ENCODE results near the gene KIF26B.
A peak's percentile ranks its signal among the peaks of the same experiment; 100 is the strongest.

KIF26B gene

DNA sequence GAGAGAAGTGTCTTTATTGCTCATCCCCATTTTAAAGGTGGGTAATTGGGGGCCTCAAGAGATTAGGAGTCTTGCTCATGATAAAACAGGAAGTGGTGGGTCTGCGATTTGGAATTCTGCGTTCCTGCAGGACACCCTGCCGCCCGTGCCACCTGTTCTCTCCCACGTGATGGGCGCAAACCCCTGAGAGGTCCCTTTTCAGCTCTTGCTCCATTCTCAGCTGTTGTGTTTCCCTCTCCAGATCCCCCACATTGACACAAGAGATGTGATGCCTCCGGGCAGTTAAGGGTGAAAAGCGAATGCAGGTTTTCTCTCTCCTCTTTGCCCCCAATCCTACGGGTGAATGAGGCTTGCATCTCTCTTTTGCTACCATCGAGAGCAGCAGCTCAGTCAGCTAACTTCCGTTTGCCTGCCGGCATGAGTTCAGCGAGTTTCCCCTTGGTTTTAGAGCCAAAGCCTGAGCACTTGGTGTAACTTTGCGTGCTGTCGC is 57.5 kb downstream of the KIF26B start:
- Histone ChIP-seq H3K23ac (ENCODE audit: low read length) (no peak overlapping the region), H2BK120ac (ENCODE audit: low read depth, low read length) (no peak overlapping the region), H3K79me2 (ENCODE audit: control insufficient read depth, insufficient read depth, low read length) (no peaks in the 10 kb centered on the region), H4K5ac (ENCODE audit: low read length) (no peak overlapping the region), H3K4ac (ENCODE audit: low read depth, low read length) (no peak overlapping the region), H3K56ac (ENCODE audit: low read length) (no peak overlapping the region), H3K4me1 (ENCODE audit: control insufficient read depth, low read depth, low read length) (peaks cover 2% of the 10 kb centered on the region), H3K18ac (ENCODE audit: low read length) (no peak overlapping the region), H3K4me2 (ENCODE audit: low read length) (no peak overlapping the region), H3K4me3 (ENCODE audit: low read length) (no peak overlapping the region), H3K27ac (ENCODE audit: low read depth, low read length) (no peak overlapping the region), H4K8ac (ENCODE audit: low read depth, low read length) (no peak overlapping the region), H2AK5ac (ENCODE audit: low read length) (no peak overlapping the region), H3K36me3 (ENCODE audit: control insufficient read depth, insufficient read depth, low read length) (no peaks in the 10 kb centered on the region), H3K27me3 (ENCODE audit: insufficient read depth, low read length, poor library complexity) (no peaks in the 10 kb centered on the region), H2BK5ac (ENCODE audit: low read length) (no peak overlapping the region), H2BK15ac (replicated peaks; ENCODE audit: low read depth) (no peak overlapping the region), H3K9ac (ENCODE audit: low read length) (no peak overlapping the region), H3K79me1 (ENCODE audit: low read length) (no peaks in the 10 kb centered on the region)
- WGBS (ENCODE audit: extremely low coverage, insufficient coverage, low lambda C conversion rate) = no CpG with 5 or more reads among the region's 15 CpGs
- no peak for DNase-seq

DNA sequence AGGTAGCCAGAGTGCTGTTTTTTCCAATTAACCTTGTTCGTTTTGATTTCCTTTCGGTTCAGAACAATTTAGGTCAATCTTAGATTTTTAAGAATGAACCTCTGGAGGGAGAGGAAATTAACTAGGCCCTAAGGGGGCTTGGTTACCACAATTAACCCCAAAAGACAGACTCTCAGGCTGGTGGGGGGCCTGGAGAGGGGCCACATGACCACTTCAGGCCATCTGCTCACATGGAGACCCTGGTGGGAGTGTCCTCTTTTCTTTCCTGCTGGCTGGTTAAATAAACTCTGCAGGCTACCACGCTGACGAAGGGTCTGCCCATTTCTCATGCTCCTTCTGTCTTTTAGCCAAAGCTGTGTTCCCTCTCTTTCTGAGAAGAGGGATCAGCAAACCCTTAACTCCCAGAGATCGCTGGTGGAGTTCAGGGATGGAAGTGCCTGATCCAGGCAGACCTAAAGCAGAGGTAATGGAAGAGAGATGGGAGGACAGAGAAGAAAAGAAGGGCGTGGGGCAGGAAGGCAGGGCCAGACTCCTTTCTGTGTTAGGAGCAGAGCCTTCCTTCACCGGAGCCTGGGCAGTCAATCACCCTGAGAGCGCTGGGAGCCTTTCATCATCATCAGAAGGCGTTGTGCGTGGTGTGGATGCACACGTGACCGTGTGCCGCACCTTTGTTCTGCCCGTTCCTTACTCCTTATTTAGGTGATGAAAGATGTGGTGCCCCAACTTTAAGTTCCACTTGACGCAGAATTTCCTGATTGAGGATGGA is 58.5 kb downstream of the KIF26B start:
- no peaks in the 10 kb centered on the region for H3K27me3 ChIP-seq (ENCODE audit: insufficient read depth, low read length, poor library complexity)
- H3K27ac ChIP-seq (ENCODE audit: low read depth, low read length) = no peak overlapping the region
- H4K8ac ChIP-seq (ENCODE audit: low read depth, low read length) = no peak overlapping the region
- H3K4me3 ChIP-seq (ENCODE audit: low read length) = no peak overlapping the region
- H3K36me3 ChIP-seq (ENCODE audit: control insufficient read depth, insufficient read depth, low read length) = no peaks in the 10 kb centered on the region
- H3K56ac ChIP-seq (ENCODE audit: low read length) = no peak overlapping the region
- H2BK5ac ChIP-seq (ENCODE audit: low read length) = no peak overlapping the region
- DNase-seq = no peak
- no peak overlapping the region for H2BK15ac ChIP-seq (replicated peaks; ENCODE audit: low read depth)
- H3K4me2 ChIP-seq (ENCODE audit: low read length) = no peak overlapping the region
- H3K23ac ChIP-seq (ENCODE audit: low read length) = no peak overlapping the region
- WGBS (ENCODE audit: extremely low coverage, insufficient coverage, low lambda C conversion rate) = no CpG with 5 or more reads among the region's 15 CpGs
- no peak overlapping the region for H3K18ac ChIP-seq (ENCODE audit: low read length)
- no peak overlapping the region for H4K5ac ChIP-seq (ENCODE audit: low read length)
- no peak overlapping the region for H3K9ac ChIP-seq (ENCODE audit: low read length)
- no peak overlapping the region for H2BK120ac ChIP-seq (ENCODE audit: low read depth, low read length)
- no peak overlapping the region for H3K4ac ChIP-seq (ENCODE audit: low read depth, low read length)
- H3K4me1 ChIP-seq (ENCODE audit: control insufficient read depth, low read depth, low read length) = peaks cover 2% of the 10 kb centered on the region
- H2AK5ac ChIP-seq (ENCODE audit: low read length) = no peak overlapping the region
- H3K79me2 ChIP-seq (ENCODE audit: control insufficient read depth, insufficient read depth, low read length) = no peaks in the 10 kb centered on the region
- no peaks in the 10 kb centered on the region for H3K79me1 ChIP-seq (ENCODE audit: low read length)

DNA sequence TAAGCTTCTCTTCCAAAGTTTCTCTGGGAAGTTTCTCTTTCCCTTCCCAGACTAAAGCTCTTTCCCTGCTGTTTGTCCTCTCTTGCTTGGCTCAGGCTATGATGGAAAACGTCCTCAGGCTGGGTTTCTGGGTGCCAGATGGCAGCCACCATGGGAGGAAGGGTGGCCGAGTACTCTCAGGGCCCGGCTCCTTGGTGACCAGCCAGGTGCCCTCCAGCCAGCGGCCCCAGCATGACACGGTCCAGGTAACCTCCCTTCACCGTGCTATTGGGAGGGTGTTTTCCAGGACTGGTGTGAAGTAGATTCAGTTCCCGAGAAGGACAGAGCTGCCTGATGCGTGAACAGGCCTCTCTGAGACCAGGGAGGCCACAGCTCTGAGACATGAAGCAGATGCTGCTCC is 60.3 kb downstream of the KIF26B start:
- no peak overlapping the region for H3K27ac ChIP-seq (ENCODE audit: low read depth, low read length)
- no peaks in the 10 kb centered on the region for H3K27me3 ChIP-seq (ENCODE audit: insufficient read depth, low read length, poor library complexity)
- no peaks in the 10 kb centered on the region for H3K79me1 ChIP-seq (ENCODE audit: low read length)
- no peak for DNase-seq
- no peak overlapping the region for H4K5ac ChIP-seq (ENCODE audit: low read length)
- H4K8ac ChIP-seq (ENCODE audit: low read depth, low read length) = no peak overlapping the region
- H2AK5ac ChIP-seq (ENCODE audit: low read length) = no peak overlapping the region
- no peak overlapping the region for H3K56ac ChIP-seq (ENCODE audit: low read length)
- no peak overlapping the region for H3K4me2 ChIP-seq (ENCODE audit: low read length)
- no peak overlapping the region for H3K4ac ChIP-seq (ENCODE audit: low read depth, low read length)
- H2BK5ac ChIP-seq (ENCODE audit: low read length) = no peak overlapping the region
- H3K4me1 ChIP-seq (ENCODE audit: control insufficient read depth, low read depth, low read length) = peaks cover 2% of the 10 kb centered on the region
- H3K9ac ChIP-seq (ENCODE audit: low read length) = no peak overlapping the region
- no peak overlapping the region for H2BK15ac ChIP-seq (replicated peaks; ENCODE audit: low read depth)
- H3K79me2 ChIP-seq (ENCODE audit: control insufficient read depth, insufficient read depth, low read length) = no peaks in the 10 kb centered on the region
- no peak overlapping the region for H3K4me3 ChIP-seq (ENCODE audit: low read length)
- no CpG with 5 or more reads among the region's 8 CpGs for WGBS (ENCODE audit: extremely low coverage, insufficient coverage, low lambda C conversion rate)
- H2BK120ac ChIP-seq (ENCODE audit: low read depth, low read length) = no peak overlapping the region
- H3K18ac ChIP-seq (ENCODE audit: low read length) = no peak overlapping the region
- no peaks in the 10 kb centered on the region for H3K36me3 ChIP-seq (ENCODE audit: control insufficient read depth, insufficient read depth, low read length)
- H3K23ac ChIP-seq (ENCODE audit: low read length) = no peak overlapping the region

DNA sequence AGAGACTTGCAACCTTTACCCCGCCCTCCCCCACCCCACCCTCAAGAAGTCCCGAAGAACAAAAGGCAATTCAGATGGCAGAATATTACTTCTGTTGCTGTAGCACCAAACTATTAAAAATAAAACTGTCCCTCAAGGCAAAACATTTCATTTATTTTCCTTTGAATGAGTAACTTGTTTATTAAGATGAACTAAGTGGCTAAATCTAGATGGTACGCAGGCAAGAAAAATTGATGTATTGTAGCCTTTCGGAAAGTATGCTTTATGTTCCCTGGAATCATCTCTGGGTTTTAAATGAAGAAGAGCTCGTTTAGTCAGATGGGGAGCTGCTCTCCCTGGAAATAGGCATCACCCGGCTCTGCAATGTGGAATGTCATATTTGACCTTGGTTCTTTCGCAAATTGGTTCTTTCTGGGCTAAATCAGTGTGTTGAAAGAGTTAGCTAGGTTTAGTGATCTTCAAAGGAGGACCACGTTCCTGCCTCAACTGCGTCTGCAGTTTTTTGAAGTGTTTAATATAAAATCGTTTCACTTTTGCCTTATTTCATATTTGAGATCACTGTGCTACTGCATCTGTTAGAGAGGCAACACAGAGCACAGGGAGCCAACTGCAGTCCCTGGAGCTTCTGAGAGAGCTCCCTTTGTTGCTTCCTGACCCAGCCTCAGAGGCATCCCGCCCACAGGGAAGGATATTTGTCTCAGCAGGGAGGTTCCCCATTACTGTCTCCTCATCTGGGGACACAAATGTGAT is 61.8 kb downstream of the KIF26B start:
- H3K23ac ChIP-seq (ENCODE audit: low read length) = no peak overlapping the region
- H3K27ac ChIP-seq (ENCODE audit: low read depth, low read length) = no peak overlapping the region
- H3K27me3 ChIP-seq (ENCODE audit: insufficient read depth, low read length, poor library complexity) = no peaks in the 10 kb centered on the region
- peaks cover 2% of the 10 kb centered on the region for H3K4me1 ChIP-seq (ENCODE audit: control insufficient read depth, low read depth, low read length)
- H3K18ac ChIP-seq (ENCODE audit: low read length) = no peak overlapping the region
- no peak overlapping the region for H4K5ac ChIP-seq (ENCODE audit: low read length)
- H3K4ac ChIP-seq (ENCODE audit: low read depth, low read length) = no peak overlapping the region
- H3K56ac ChIP-seq (ENCODE audit: low read length) = no peak overlapping the region
- H3K4me2 ChIP-seq (ENCODE audit: low read length) = no peak overlapping the region
- no peak overlapping the region for H3K9ac ChIP-seq (ENCODE audit: low read length)
- no CpG with 5 or more reads among the region's 11 CpGs for WGBS (ENCODE audit: extremely low coverage, insufficient coverage, low lambda C conversion rate)
- no peak overlapping the region for H3K4me3 ChIP-seq (ENCODE audit: low read length)
- no peak overlapping the region for H2BK15ac ChIP-seq (replicated peaks; ENCODE audit: low read depth)
- no peak overlapping the region for H4K8ac ChIP-seq (ENCODE audit: low read depth, low read length)
- no peaks in the 10 kb centered on the region for H3K36me3 ChIP-seq (ENCODE audit: control insufficient read depth, insufficient read depth, low read length)
- no peak overlapping the region for H2BK120ac ChIP-seq (ENCODE audit: low read depth, low read length)
- H2AK5ac ChIP-seq (ENCODE audit: low read length) = no peak overlapping the region
- no peaks in the 10 kb centered on the region for H3K79me2 ChIP-seq (ENCODE audit: control insufficient read depth, insufficient read depth, low read length)
- no peak overlapping the region for H2BK5ac ChIP-seq (ENCODE audit: low read length)
- peak; percentile 45 for DNase-seq
- H3K79me1 ChIP-seq (ENCODE audit: low read length) = no peaks in the 10 kb centered on the region

DNA sequence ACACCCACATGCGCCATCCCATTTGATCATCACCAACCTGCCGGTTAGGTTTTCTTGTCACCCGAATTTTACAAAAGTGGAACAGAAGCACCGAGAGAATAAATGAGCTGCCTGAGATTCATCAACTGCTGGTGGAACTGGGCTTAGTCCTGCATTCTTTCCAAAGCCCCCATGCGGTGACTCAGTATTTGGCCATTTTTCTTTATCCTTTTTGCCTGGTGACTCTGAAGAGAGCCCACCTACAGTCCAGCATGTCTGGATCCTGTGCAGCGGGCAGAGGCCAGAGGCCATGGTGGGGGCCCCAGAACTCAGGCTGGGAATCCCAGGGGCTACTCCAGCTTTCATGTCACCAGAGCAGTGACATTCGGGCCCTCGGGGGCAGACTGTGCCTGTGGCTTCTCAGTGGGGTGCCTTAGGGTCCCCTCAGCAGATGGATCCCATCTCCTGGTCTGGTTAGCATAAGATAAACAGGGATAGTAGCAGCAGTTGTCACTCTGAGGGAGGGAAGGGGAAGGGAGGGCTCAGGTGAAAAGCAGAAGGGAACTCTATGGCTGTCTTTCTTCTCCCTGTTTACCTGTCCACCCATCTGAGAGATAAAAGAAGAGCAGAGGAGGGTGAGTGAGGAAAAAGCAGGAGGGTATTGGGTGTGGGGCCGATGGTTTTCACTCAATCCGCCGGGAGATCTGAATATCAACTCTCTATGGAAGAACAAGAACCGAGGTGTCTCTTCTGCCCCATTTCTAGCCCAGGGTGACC is 63.2 kb downstream of the KIF26B start:
- peaks cover 2% of the 10 kb centered on the region for H3K4me1 ChIP-seq (ENCODE audit: control insufficient read depth, low read depth, low read length)
- H3K27me3 ChIP-seq (ENCODE audit: insufficient read depth, low read length, poor library complexity) = no peaks in the 10 kb centered on the region
- WGBS (ENCODE audit: extremely low coverage, insufficient coverage, low lambda C conversion rate) = no CpG with 5 or more reads among the region's 12 CpGs
- no peak overlapping the region for H4K8ac ChIP-seq (ENCODE audit: low read depth, low read length)
- no peak overlapping the region for H3K9ac ChIP-seq (ENCODE audit: low read length)
- no peak overlapping the region for H4K5ac ChIP-seq (ENCODE audit: low read length)
- peak overlapping the region; percentile 15 for H3K56ac ChIP-seq (ENCODE audit: low read length)
- no peaks in the 10 kb centered on the region for H3K79me1 ChIP-seq (ENCODE audit: low read length)
- no peak overlapping the region for H2BK15ac ChIP-seq (replicated peaks; ENCODE audit: low read depth)
- H3K4ac ChIP-seq (ENCODE audit: low read depth, low read length) = no peak overlapping the region
- no peak overlapping the region for H3K27ac ChIP-seq (ENCODE audit: low read depth, low read length)
- DNase-seq = no peak
- H2BK120ac ChIP-seq (ENCODE audit: low read depth, low read length) = no peak overlapping the region
- no peaks in the 10 kb centered on the region for H3K36me3 ChIP-seq (ENCODE audit: control insufficient read depth, insufficient read depth, low read length)
- no peak overlapping the region for H3K4me2 ChIP-seq (ENCODE audit: low read length)
- peak overlapping the region; percentile 11 for H3K18ac ChIP-seq (ENCODE audit: low read length)
- H2AK5ac ChIP-seq (ENCODE audit: low read length) = no peak overlapping the region
- no peaks in the 10 kb centered on the region for H3K79me2 ChIP-seq (ENCODE audit: control insufficient read depth, insufficient read depth, low read length)
- no peak overlapping the region for H3K4me3 ChIP-seq (ENCODE audit: low read length)
- no peak overlapping the region for H2BK5ac ChIP-seq (ENCODE audit: low read length)
- H3K23ac ChIP-seq (ENCODE audit: low read length) = no peak overlapping the region

Measured in mesendoderm (in vitro differentiated cells).